DND-41 (cell line): ENCODE data around the gene ITPR1.
A peak's percentile ranks its signal among the peaks of the same experiment; 100 is the strongest.

Experiments used
- ATAC-seq: fragments of 200-7000 bp; cut with Tn5 transposase; 3 replicates; pipeline ENCODE4 v1.9.1; 2021; ENCODE audit warnings: low read depth; ENCODE audit not compliant: insufficient read depth
- DNase-seq: peaks from one replicate; pipeline ENCODE4 v3.0.0-alpha.2; 2020
- H2AFZ ChIP-seq: 2 replicates; pipeline ENCODE4 v1.6.0; 2012; ENCODE audit warnings: low read depth, low read length
- H3K27ac ChIP-seq: 2 replicates; pipeline ENCODE4 v1.5.1; 2012; ENCODE audit warnings: low read length, inconsistent platforms
- H3K27me3 ChIP-seq: fragments of 200-600 bp; sonication (generic); 2 replicates; pipeline ENCODE4 v1.6.0; 2012; ENCODE audit warnings: low read length, mild to moderate bottlenecking, inconsistent platforms; ENCODE audit not compliant: insufficient read depth, poor library complexity
- H3K36me3 ChIP-seq: 2 replicates; pipeline ENCODE4 v1.5.1; 2012; ENCODE audit warnings: low read length, inconsistent platforms; ENCODE audit not compliant: insufficient read depth
- H3K4me1 ChIP-seq: 2 replicates; pipeline ENCODE4 v1.5.1; 2012; ENCODE audit warnings: mild to moderate bottlenecking, low read length; ENCODE audit not compliant: insufficient read depth
- H3K4me2 ChIP-seq: 2 replicates; pipeline ENCODE4 v1.6.0; 2012; ENCODE audit warnings: mild to moderate bottlenecking, moderate library complexity, low read length, inconsistent platforms; ENCODE audit not compliant: insufficient read depth
- H3K4me3 ChIP-seq, 2 experiments: fragments of 200-600 bp in 1 of 2; shearing (Covaris generic) in 1 of 2; 2 replicates each; pipeline ENCODE4 v1.5.1; 2012 to 2016; ENCODE audit warnings: inconsistent platforms in 2 of 2, low read length in 2 of 2, mild to moderate bottlenecking in 2 of 2, low read depth in 1 of 2, moderate library complexity in 1 of 2
- H3K79me2 ChIP-seq: 2 replicates; pipeline ENCODE4 v1.6.0; 2012; ENCODE audit warnings: low read length, inconsistent platforms; ENCODE audit not compliant: insufficient read depth
- H3K9ac ChIP-seq: 2 replicates; pipeline ENCODE4 v1.6.0; 2012; ENCODE audit warnings: low read depth, mild to moderate bottlenecking, inconsistent platforms, low read length, moderate library complexity
- H3K9me3 ChIP-seq: 2 replicates; pipeline ENCODE4 v1.5.1; 2012; ENCODE audit warnings: low read length, moderate library complexity, mild to moderate bottlenecking, inconsistent platforms; ENCODE audit not compliant: insufficient read depth, severe bottlenecking
- H4K20me1 ChIP-seq: 2 replicates; pipeline ENCODE4 v1.6.0; 2012; ENCODE audit warnings: low read length; ENCODE audit not compliant: insufficient read depth
- CTCF ChIP-seq: IDR thresholded peaks from 2 replicates; pipeline ENCODE4 v1.5.1; 2012; ENCODE audit warnings: borderline replicate concordance, low read length, moderate library complexity, mild to moderate bottlenecking; ENCODE audit not compliant: poor library complexity, severe bottlenecking; ENCODE audit errors: extremely low read depth
- EZH2 ChIP-seq: IDR thresholded peaks from 3 replicates; pipeline ENCODE4 v1.6.1; 2012; ENCODE audit warnings: borderline replicate concordance, low read depth, mild to moderate bottlenecking, moderate library complexity, low read length, inconsistent platforms; ENCODE audit not compliant: severe bottlenecking

Gene ITPR1

DNA sequence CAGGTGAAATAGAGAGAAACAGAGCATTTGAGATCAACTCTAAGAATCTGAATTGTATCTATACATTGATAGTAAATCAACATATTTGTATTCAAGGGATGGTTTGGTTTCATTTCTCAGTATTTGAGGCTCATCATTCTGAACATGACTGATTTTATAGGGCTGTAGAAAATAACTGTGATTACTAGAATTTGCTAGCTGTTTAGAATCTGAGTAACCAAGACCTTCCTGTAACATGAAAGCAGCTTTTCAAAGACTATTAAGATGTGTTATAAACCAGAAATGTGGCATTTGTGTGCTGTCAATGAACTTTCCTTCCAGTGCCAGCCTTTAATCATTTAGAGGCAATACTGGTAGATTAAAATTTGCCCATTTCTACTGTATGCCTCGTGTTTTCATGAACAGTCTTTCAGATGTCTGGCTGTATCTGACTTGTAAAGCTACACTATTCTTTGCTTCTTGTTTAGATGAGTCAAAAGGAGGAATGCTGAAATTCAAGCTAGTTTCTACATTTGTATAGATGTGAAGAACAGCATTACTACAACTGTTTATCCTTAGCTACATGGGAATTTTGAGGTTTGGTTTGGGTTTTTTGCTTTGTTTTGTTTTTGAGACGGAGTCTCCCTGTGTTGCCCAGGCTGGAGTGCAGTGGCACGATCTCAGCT is 348.8 kb downstream of the ITPR1 start:
- no peak overlapping the region for H3K4me2 ChIP-seq
- DNase-seq (no peak), ATAC-seq (no peak)
- H3K27me3 ChIP-seq: no peaks in the 10 kb centered on the region
- peaks cover 34% of the 10 kb centered on the region for H3K4me1 ChIP-seq
- H3K4me3 ChIP-seq: no peak overlapping the region
- no peaks in the 10 kb centered on the region for H4K20me1 ChIP-seq
- no peak overlapping the region for H3K27ac ChIP-seq
- H2AFZ ChIP-seq: no peak overlapping the region
- H3K79me2 ChIP-seq: no peaks in the 10 kb centered on the region
- H3K9me3 ChIP-seq: no peaks in the 10 kb centered on the region
- H3K36me3 ChIP-seq: 0 out of 2 replicates have a peak, but pooled peaks cover 7% of the 10 kb centered on the region
- H3K9ac ChIP-seq: no peak overlapping the region
- TF ChIP-seq EZH2: no peak

- H3K79me2 ChIP-seq: no peaks in the 10 kb centered on the region
- DNase-seq (no peak), ATAC-seq (no peak)
- H4K20me1 ChIP-seq: no peaks in the 10 kb centered on the region
- no peak overlapping the region for H2AFZ ChIP-seq
- H3K9me3 ChIP-seq: no peaks in the 10 kb centered on the region
- no peak overlapping the region for H3K4me2 ChIP-seq
- H3K27me3 ChIP-seq: no peaks in the 10 kb centered on the region
- H3K36me3 ChIP-seq: 0 out of 2 replicates have a peak, but pooled peaks cover under 1% of the 10 kb centered on the region
- TF ChIP-seq EZH2: no peak
- no peak overlapping the region for H3K27ac ChIP-seq
- H3K4me3 ChIP-seq: no peak overlapping the region
- H3K9ac ChIP-seq: no peak overlapping the region
- peaks cover 25% of the 10 kb centered on the region for H3K4me1 ChIP-seq
These were observed 350.5 kb downstream of the ITPR1 start for GRCh38 chr3:4843619-4844018.

DNA sequence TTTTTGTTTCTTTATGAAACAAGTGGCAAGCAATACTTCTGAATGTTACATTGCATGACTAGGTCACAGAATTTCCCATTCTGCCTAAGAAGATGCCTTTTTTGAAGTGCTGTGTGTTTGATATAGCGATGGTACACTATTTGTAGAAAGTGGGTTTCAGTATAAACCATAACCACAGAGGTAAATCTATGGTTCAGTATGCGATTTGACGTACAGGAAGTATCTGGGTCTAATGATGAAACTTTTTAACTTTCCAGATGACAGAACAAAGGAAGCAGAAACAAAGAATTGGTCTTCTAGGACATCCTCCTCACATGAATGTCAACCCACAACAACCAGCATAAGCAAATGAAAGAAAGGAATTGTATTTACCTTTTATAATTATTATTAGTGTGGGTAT is 352.7 kb downstream of the ITPR1 start:
- no peak for DNase-seq
- peak; percentile 92 for ATAC-seq

GRCh38 chr3:4846543-4846942 is 353.4 kb downstream of the ITPR1 start:
- no peak overlapping the region for H3K4me2 ChIP-seq

More for the DNA sequence above, 352.7 kb downstream of the ITPR1 start:
- no peaks in the 10 kb centered on the region for H3K36me3 ChIP-seq
- H4K20me1 ChIP-seq: no peaks in the 10 kb centered on the region
- H3K4me2 ChIP-seq: no peak overlapping the region
- no peak overlapping the region for H3K4me3 ChIP-seq
- H3K9ac ChIP-seq: no peak overlapping the region
- no peaks in the 10 kb centered on the region for H3K79me2 ChIP-seq
- no peak overlapping the region for H2AFZ ChIP-seq
- H3K27me3 ChIP-seq: no peaks in the 10 kb centered on the region
- H3K4me1 ChIP-seq: peaks cover 16% of the 10 kb centered on the region
- TF ChIP-seq EZH2: no peak
- no peak for TF ChIP-seq CTCF
- H3K9me3 ChIP-seq: no peaks in the 10 kb centered on the region
- H3K27ac ChIP-seq: peak overlapping the region; percentile 4; the same call in 1 of the 2 replicates

More at GRCh38 chr3:4846543-4846942, 353.4 kb downstream of the ITPR1 start:
- DNase-seq (no peak), ATAC-seq (no peak)
- no peak overlapping the region for H3K9ac ChIP-seq
- no peaks in the 10 kb centered on the region for H3K27me3 ChIP-seq
- H3K79me2 ChIP-seq: no peaks in the 10 kb centered on the region
- no peak overlapping the region for H2AFZ ChIP-seq
- H3K4me1 ChIP-seq: peaks cover 16% of the 10 kb centered on the region
- H3K4me3 ChIP-seq: no peak overlapping the region
- H4K20me1 ChIP-seq: no peaks in the 10 kb centered on the region
- H3K36me3 ChIP-seq: no peaks in the 10 kb centered on the region
- no peak overlapping the region for H3K27ac ChIP-seq
- TF ChIP-seq CTCF: no peak
- no peak for TF ChIP-seq EZH2
- no peaks in the 10 kb centered on the region for H3K9me3 ChIP-seq
